Omental fat pad (tissue), 4 donors: ENCODE measurements around the gene PAFAH1B2. TPM values are rescaled to one million over a fixed set of nuclear protein-coding genes. Genes with fewer than 3 reads are reported as not detected.
"Not testable (repeated sequence)": the region's sequence is repeated elsewhere in the genome, so short reads cannot be mapped to it uniquely, and the experiment has no call there.

Source experiments
- ATAC-seq: fragments of 150-250 bp; one replicate; pipeline ENCODE4 v1.9.1; 2016; ENCODE audit warnings: mild to moderate bottlenecking, moderate library complexity; ENCODE audit not compliant: low FRiP score
- DNase-seq: peaks from one replicate; pipeline ENCODE4 v3.0.0-alpha.2; 2019; ENCODE audit warnings: low spot score
- CTCF ChIP-seq, 3 donors: fragments of 450-650 bp; IDR thresholded peaks; one replicate each; pipeline ENCODE4 v1.5.1; 2016 to 2017; ENCODE audit warnings: antibody characterized with exemption in 3 of 3, mild to moderate bottlenecking in 3 of 3, moderate library complexity in 2 of 3
- total RNA-seq, 4 donors: library from RNA; depleted of rRNA; stranded (reverse); fragments of >200 nt; gene quantifications; one replicate each; pipeline ENCODE4 v1.1.0, GENCODE V29; 2016

The PAFAH1B2 gene
- total RNA-seq, 4 donors from 2014 or later = 76.0 to 108 (median 98.6) TPM

GRCh38 chr11:117209351-117210125 is 65.5 kb downstream of the PAFAH1B2 start:
- not testable (repeated sequence) for ATAC-seq, DNase-seq

GRCh38 chr11:117210620-117211019 is 66.5 kb downstream of the PAFAH1B2 start:
- DNase-seq = no peak
- ATAC-seq = no peak
- TF ChIP-seq CTCF (IDR thresholded peaks at IDR 0.05) = no peak

GRCh38 chr11:117212697-117213355 is 68.7 kb downstream of the PAFAH1B2 start:
- no peak for TF ChIP-seq CTCF (IDR thresholded peaks at IDR 0.05)
- ATAC-seq (no peak), DNase-seq (no peak)

- TF ChIP-seq CTCF (IDR thresholded peaks at IDR 0.05) = no peak
- no peak for DNase-seq
- ATAC-seq = no peak
Observed at GRCh38 chr11:117214404-117215110, 70.5 kb downstream of the PAFAH1B2 start.

GRCh38 chr11:117217141-117218084 is 73.3 kb downstream of the PAFAH1B2 start:
- no peak for TF ChIP-seq CTCF (IDR thresholded peaks at IDR 0.05)
- peak; percentile 70 for ATAC-seq
- DNase-seq = peak; percentile 26

GRCh38 chr11:117218133-117218915 is 74.2 kb downstream of the PAFAH1B2 start:
- TF ChIP-seq CTCF (IDR thresholded peaks at IDR 0.05) = no peak
- ATAC-seq = no peak
- peak; percentile 21 for DNase-seq
